Stimulated activated CD8-positive, alpha-beta memory T cell treated with anti-CD3 and anti-CD28 coated beads, Interleukin-2, amount 100 ng/mL, for 48 hours (primary cell): Measurements from ENCODE around the gene PACRG.

ENCODE experiments used
- DNase-seq, 2 donors: peaks; one replicate each; pipeline ENCODE4 v3.0.0-alpha.2; 2020; ENCODE audit warnings: low read depth in 2 of 2

PACRG gene

DNA sequence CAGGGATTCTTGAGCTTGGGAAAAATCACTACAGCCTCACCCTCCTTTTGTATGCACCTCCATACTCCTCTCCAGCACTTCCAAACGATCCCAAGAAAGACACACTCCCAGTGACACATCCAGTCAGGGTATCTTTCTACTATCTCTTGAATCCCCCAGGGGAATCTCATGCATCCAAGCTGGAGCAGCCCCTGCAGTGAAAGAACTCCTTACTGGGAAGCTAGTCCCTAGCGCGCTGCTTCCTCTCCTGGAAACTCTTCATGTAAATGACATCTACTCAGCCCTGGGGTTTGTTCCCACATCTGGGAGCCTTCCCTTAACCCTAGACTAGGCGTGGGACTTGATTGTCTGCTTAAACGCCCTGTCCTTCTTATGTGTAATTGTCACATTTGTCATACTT lies 357.7 kb downstream of the PACRG start:
- DNase-seq = no peak

DNA sequence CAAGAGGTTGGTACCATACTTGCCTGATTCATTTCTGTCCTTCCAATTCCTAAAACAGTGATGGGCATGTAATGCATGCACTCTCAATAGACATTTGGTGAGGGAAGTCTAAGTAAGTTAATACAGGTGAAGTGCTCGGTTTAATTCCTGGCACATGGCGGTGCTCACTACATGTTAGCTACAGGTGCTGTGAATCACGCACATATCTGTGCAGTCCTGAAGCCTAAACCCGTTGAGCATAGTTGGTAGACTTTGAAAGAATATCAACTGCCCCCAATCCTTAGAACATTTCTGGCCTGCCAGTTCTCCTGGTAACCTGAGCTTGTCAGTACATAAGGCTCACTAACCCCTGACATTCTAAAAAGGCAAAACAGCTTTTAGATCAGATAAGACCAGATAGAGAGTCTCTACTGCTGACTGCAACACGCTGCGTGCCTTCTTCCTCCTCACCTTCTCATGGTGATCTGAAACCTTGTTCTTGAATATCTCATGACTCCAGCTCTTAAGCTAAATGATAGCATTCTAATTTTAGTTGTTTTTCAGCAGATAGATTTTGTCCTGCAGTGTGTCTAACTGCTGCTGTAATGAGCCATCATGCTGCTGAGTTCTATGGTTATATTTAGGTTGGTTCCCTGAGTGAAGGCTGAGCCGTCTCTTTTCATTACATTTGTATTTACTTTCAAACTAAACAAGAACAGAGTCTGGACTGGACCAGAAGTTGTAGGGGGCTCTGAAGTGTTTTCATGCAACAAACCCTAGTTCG lies 358.3 kb downstream of the PACRG start:
- DNase-seq = no peak

DNA sequence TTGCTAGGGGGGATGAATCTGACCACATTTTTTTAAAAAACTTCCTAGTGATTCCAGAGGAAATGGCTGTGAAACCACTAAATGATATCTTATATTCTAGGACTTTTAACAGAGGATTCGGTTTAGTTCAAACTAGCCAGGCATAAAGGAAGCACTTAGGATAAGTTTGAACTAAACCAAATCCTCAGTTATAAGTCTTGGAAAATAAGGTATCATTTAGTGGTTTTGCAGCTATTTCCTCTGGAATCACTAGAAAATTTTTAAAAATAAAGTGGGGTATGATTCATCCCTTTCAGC lies 358.8 kb downstream of the PACRG start:
- no peak for DNase-seq

DNA sequence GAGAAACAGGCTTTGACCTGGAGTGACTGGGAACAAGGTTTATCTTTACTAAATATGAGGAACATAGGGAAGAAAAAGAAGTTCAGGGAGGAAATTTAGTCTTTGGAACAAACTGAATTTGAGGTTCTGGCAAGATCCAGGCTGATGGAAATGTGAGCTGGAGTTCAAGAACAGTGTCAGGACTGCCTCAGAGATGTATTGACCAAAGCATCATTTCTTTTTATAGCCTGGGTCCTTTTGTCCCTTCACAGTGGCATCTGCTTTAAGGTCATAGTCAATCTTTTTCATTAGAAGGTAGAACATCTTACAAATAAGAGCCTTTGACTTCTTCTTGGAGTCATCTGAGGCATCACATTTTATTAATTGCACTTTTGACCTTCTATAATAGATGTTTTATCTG lies 360.2 kb downstream of the PACRG start:
- no peak for DNase-seq

DNA sequence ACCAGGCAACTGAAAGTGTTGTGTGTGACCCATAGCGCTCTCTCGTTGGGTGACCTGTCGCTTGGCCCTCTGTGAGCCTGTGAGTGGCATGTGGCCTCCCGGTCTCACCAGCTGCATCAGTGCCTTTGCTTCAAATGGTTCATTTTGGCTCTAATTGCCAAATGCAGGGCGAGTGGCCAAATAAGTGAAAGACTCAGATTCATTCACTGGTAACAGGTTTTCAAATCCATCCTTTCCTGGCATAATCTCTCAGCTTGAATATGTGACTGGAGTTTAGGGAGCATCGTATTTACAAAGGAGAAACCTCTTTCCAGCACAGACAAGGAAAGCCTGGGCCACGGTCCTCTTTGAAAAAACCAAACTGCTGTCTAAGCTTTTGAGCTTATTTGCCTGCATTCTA lies 365.1 kb downstream of the PACRG start:
- no peak for DNase-seq

DNA sequence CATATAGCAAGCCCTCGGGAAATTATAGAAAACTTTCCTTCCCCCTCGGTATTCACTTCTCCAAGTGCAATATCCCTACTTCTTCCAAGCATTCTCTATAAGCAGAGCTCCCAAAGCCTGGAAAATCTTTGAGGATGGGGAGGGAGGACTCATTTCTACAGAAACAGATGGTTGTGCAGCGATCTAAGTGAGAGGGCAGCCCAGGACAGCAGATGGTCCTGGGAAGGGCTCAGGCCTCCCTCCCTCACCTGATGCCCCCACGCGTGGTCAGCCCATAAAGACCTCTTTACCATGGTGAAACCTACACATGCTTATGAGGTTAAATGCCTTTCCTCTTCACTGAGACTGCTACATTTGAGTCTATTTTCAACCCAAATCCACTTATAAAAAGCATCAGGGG lies 367.1 kb downstream of the PACRG start:
- no peak for DNase-seq

DNA sequence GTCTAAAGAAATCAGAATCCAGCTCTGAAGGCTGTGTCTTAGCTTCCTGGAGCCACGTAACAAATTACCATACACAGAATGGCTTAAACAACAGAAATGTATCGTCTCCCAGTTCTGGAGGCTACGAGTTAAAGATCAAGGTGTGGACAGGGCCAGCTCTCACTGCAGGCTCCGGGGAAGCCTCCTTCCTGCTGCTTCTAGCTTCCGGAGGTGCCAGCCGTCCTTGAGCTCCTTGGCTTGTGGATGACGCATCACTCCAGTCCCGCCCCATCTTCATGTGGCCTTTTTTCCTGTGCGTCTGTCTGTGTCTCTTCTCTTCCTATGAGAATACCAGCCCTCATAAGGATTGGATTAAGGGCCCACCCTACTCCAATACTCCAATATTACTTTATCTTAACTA lies 367.6 kb downstream of the PACRG start:
- no peak for DNase-seq

DNA sequence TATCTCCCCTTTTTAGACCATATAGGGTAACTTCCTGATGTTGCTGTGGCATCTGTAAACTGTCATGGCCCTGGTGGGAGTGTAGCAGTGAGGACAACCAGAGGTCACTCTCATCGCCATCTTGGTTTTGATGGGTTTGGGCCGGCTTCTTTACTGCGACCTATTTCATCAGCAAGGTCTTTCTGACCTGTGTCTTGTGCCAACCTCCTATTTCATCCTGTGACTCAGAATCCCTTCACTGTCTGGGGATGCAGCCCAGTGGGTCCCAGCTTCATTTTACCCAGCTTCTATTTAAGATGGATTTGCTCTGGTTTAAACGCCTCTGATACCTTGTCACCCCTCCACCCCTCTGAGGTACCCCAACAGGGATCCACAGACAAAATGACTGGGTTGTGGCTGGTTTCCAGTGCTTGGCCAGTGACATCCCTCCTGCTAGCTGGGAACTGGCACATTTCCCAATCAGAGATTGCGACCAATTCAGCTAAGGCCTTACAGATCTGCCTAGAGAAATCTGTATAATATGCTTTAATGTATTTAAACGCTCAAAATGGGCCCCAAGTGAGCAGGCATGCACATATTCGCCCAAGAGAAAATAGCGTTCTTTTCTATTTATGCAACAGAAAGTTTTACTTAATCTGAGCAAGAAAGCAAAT lies 371.2 kb downstream of the PACRG start:
- DNase-seq = no peak

DNA sequence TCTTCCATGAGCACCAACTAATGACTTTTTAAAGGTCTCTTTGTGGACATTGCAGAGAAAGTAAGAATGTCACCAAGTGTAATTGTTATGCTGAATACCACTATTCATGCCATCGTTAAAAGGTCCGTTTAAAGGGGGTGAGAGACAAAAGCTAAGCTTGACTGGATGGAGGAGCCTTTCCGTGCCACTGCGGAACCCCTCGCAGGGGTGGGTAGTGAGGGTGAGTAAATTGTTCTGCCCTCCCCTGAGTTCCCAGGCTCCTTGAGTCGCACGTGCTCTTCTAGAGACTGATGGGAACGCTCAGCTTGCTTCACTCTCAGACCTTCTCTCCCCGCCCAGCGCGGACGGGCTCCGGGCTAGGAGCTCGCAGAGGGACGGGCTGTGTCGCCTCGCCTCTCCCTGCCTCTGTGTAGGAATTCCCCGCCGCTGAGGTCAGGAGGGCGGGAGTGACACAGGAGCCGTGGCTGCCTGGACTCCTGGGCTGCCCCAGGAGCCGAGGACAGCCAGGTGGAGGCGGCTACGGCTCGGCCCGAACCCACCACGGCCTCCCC lies 371.9 kb downstream of the PACRG start:
- no peak for DNase-seq

DNA sequence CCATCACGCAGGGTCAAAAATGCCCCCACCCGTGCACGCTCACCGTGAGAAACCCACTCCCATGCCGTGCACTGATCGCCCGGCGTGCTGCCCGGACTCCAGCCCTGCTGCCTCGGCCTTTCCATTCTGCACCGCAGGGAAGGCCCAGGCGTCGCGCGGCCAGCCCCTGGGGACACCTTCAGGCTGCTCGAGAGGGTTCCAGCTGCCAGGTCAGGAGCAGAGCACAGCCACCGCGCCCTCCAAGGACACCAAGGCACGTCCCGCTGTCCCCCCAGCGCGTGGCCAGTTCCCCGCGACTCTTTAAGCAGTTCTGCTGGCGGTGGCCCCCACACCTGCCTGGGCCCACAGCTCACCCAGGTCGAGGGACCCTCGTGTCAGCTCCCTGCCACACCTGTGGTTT lies 372.5 kb downstream of the PACRG start:
- DNase-seq = no peak

DNA sequence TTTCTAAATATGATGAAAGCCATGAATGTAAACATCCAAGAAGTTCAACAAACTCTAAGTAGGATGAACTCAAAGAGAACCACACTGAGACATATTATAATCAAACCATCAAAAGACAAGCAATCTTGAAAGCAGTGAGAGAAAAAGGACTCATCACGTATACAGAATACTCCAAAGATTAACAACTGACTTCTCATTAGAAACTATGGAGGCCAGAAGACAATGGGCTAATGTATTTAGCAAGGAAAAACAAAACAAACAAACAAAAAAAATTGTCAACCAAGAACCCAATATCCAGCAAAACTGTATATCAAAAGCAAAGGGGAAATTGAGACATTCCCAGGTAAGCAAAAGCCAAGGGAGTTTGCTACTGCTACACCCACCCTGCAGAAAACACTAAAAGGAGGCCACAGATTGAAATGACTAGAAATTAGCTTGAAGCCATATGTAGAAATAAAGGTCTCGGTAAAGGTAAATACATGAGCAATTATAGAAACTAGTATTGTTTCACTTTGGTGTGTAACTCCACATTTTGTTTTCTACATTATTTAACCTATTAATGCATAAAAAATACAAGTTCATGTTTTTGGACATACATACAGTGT lies 385.7 kb downstream of the PACRG start:
- no peak for DNase-seq

DNA sequence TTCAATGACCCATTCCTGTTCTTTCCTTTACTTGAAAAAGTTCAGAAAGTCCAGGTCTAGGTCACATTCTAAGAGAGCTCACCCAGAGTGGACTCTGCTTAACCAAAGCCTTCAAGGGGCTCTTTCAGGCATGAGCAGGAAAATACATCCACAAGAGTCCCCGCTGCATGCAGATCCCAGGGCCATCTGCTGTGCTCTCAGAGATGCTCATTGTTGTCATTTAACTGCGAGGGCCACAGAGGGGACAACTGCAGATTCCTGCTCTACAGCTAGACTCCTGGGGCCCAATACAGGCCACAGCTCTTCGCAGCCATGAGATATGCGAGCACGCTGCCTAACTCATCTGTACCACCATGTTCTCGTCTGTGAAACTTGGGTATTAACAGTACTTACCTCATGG lies 391.2 kb downstream of the PACRG start:
- DNase-seq = no peak

DNA sequence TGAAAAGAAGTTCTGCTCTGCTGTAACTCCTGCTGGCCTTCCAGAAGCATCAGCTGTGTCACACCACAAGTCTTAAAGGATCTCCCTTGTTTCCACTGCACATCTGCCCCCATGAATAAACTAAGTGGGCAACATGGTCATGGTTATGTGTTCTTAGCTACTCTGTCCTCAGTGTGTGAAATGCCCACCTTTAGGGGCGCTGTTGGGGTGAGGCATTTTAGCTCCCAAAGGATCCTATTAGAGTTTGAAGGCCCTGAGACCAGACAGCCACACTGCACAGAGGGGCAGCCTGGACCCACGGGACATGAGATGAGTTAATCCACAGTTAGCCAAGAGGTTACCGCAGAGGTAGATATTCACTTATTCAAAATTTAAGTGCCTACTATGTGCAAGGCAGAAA lies 392.4 kb downstream of the PACRG start:
- no peak for DNase-seq

DNA sequence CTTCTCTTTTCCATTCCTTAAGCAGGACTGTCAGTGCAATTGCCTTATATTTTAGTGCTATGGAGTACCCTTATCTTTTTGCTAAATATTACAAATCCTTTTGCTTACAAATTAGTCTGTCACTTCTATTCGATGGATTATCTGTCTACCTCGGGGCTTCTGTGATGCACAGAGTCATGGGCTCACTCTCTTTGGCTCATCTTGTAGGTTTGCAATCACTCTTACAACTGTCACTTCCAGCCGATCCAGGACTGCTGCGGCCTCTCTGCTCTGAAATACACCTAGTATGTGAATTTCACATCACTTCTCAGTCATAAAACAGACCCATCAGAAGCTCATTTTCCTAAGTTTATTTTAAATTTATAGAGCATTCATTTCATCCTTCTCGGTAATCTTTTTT lies 393.5 kb downstream of the PACRG start:
- DNase-seq = no peak

DNA sequence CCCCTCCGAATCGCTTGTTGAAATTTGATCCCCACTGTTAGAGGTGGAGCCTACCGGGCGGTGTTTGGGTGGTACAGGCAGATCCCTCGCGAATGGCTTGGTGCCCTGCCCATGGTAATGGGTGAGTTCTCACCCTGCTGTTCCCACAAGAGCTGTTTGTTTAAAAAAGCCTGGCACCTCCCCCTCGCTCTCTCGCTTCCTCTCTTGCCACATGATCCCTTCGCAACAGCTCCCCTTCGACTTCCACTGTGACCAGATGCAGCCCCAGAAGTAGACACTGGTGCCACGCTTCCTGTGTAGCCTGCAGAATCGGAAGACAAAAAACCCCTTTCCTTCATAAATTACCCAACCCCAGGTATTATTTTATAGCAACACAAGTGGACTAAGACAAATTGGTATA lies 394.6 kb downstream of the PACRG start:
- no peak for DNase-seq

DNA sequence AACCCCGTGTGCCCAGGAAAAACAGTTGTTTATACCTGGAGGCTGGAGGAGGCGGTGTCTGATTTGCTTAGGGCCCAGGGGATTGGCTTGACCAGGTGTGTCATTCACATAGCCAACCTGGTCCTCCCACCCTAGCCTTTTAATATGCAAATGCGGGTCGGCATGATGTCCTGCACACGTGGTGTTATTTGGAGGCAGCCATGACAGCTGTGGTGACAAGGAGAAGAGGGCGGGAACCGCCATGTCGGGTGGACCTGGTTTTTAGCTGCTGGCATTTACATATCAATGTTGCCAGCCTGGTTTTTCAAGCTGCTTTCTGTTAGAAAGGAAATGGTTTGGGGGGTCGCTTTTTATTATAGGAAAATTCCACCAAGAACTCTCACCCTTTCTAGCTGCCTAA lies 395.3 kb downstream of the PACRG start:
- DNase-seq = no peak

DNA sequence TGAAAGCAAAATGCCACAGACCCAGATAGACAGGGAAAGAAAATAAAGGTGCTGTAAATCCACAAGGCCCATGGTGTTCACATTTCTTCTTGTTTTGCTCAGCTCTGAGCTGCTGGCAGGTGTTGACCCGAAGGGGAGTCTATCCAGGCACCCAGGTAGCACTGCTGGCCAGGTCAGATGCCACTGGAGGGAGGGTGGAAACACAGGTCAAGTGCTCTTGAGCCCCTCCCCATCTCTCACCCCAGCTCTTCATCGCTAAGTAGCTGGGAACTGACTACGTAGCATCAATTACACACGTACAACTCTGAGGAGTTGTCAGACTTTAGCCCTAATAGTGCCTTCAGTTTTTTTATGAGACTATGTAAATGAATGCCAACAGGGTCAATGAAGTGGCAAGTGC lies 399.0 kb downstream of the PACRG start:
- DNase-seq = no peak

DNA sequence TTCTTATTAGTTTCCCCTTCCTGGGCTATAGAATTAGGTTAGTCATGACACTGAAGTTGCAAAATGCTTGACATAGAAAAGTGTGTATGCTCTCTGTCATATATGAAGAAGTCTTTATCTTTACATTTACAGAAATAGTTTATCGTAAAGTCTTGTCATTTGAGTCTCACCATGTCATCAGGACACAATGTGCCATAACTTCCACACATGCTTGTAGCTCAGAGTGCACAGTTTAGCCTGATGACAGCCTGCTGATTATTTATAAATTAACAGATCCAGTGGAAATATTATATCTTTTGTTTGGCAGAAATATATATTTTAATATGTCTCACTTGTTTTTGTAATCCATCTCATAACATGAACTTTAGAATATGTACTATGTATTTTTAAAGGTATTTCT lies 399.8 kb downstream of the PACRG start:
- DNase-seq = no peak

DNA sequence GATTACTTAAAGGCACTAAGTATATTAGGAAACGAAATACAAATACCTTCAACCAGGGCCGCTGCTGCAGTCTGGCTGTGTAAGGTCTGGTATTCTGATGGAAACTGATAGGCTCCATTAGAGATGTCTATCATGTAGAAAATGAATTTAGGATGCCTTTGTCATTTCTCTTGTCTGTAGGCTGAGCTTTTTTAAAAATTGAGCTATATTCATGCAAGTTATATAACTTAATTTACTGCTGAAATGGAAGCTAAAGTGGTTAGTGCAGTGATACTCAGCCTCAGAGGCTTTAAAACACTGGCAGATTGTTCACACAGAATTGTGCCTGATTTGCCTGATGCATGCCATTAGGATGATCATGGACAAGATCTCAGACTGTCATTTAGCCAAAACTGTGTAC lies 400.6 kb downstream of the PACRG start:
- DNase-seq = no peak

DNA sequence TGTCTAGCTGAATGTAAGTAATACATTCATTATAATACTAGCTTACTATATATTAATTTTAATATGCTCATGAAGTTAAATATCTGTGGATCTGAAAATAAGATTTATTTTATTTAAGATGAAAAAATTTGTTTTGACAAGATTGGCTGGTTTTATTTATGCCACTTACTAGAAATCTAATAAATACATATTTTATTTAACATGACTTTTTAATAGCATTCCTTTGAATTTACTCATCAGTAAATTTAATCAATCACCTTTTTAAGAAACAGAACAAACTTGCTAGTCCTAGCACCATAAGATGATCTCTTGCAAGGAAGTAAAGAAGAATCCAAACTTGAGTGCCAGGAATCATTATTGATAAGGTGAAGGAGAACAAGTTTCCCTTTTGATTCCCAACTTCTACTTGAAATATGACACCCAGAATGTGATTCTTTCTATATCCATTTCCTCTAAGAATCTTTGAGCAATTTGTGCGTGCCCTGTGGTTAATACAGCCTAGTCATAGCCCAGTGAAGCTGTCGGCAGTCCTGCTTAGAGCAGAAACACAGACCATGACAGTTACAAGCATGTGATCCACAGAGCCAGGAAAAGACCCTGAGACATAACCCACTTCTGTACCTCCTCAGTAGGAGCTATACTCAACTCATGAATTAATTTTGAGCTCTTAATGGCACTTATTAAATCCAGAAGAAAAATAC lies 404.4 kb downstream of the PACRG start:
- no peak for DNase-seq

DNA sequence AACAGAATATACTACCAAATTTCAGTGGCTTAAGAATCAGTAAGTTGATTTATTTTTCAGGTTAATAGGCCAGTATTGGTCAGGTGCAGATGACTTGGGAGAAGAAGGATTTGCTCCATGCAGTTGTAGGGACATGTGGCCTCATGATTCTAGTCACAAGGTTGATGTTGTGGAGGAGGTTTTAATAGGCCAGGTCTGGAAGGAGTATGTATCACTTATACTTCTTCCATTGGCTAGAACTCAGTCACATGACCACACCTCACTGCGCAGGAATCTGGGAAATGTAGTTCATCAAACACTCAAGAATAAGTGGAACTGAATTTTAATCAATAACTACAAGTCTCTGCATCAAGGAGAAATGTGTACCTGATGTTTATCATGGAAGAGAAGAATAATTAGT lies 405.2 kb downstream of the PACRG start:
- DNase-seq = no peak

DNA sequence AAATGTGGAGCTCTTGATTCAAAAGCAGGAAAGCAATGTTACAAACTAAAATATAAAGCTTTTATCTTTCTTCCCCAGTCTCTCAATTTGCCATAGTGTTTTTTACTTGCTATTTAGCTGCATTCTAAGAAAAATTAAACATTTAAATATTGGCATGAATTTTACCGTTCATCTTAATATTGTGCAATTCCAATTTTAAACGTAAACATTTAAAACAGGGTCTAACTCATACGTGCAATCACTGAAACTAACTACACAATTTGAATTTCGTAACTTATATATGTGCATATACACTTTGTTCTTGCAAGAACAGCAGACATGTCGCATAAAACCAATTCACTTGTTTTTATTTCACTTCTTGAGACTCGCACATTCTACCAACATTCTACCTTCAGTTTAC lies 405.9 kb downstream of the PACRG start:
- DNase-seq = no peak
